Smooth muscle cell (in vitro differentiated cells): ENCODE results near the gene SLC18A2. TPM values are rescaled to one million over a fixed set of nuclear protein-coding genes. Genes with fewer than 3 reads are reported as not detected.

Experiments
- DNase-seq: peaks from one replicate; lab custom pipeline; 2025; ENCODE audit not compliant: unreplicated experiment; lab: John Stamatoyannopoulos, UW
- H2AFZ ChIP-seq: fragments of 200-600 bp; sonication (generic); 2 replicates; pipeline ENCODE4 v1.6.0; 2016; ENCODE audit warnings: antibody characterized with exemption, low read depth, mild to moderate bottlenecking
- H3F3A ChIP-seq: fragments of 200-600 bp; sonication (generic); 2 replicates; pipeline ENCODE4 v1.6.0; 2017; ENCODE audit warnings: antibody characterized with exemption, low read depth
- H3K27ac ChIP-seq: fragments of 200-600 bp; sonication (generic); 2 replicates; pipeline ENCODE4 v1.5.1; 2016; ENCODE audit warnings: low read depth, mild to moderate bottlenecking
- H3K27me3 ChIP-seq: fragments of 200-600 bp; sonication (generic); 2 replicates; pipeline ENCODE4 v1.6.1; 2016; ENCODE audit warnings: low read depth, mild to moderate bottlenecking
- H3K36me3 ChIP-seq: fragments of 200-600 bp; sonication (generic); 2 replicates; pipeline ENCODE4 v1.5.1; 2016; ENCODE audit warnings: low read depth
- H3K4me1 ChIP-seq: fragments of 200-600 bp; sonication (generic); 2 replicates; pipeline ENCODE4 v1.5.1; 2016; ENCODE audit warnings: low read depth
- H3K4me2 ChIP-seq: fragments of 200-600 bp; sonication (generic); 2 replicates; pipeline ENCODE4 v1.6.0; 2016; ENCODE audit warnings: mild to moderate bottlenecking
- H3K4me3 ChIP-seq: fragments of 200-600 bp; sonication (generic); 2 replicates; pipeline ENCODE4 v1.5.1; 2016; ENCODE audit warnings: mild to moderate bottlenecking
- H3K79me2 ChIP-seq: fragments of 200-600 bp; sonication (generic); 2 replicates; pipeline ENCODE4 v1.6.0; 2016; ENCODE audit warnings: low read depth, mild to moderate bottlenecking
- H3K9ac ChIP-seq: fragments of 200-600 bp; sonication (generic); 2 replicates; pipeline ENCODE4 v1.6.0; 2016; ENCODE audit warnings: low read depth
- H3K9me3 ChIP-seq: fragments of 200-600 bp; sonication (generic); replicated peaks from 2 replicates; pipeline ENCODE4 v1.5.1; 2016; ENCODE audit warnings: low read depth
- H4K20me1 ChIP-seq: fragments of 200-600 bp; sonication (generic); 2 replicates; pipeline ENCODE4 v1.6.0; 2016; ENCODE audit warnings: low read depth
- WGBS: methylation state at CpG from one replicate; pipeline ENCODE4 v1.1.7; 2016; ENCODE audit warnings: low lambda C conversion rate; 5-methylcytosine and 5-hydroxymethylcytosine counted together
- polyA plus RNA-seq: library from polyadenylated mRNA; unstranded; fragments of >200 nt; fragmentation: Nextera tagmentation; extraction: Ambion mirVana; gene quantifications from 2 replicates; pipeline ENCODE4 v1.2.1, GENCODE V29; 2016
- total RNA-seq: library from RNA; depleted of rRNA; stranded (reverse); fragments of >200 nt; gene quantifications from 2 replicates; pipeline ENCODE4 v1.2.3, GENCODE V29; 2014
- TF ChIP-seq, protein P1 (sequence below): fragments of 200-600 bp; sonication (generic); IDR thresholded peaks from 2 replicates; pipeline ENCODE4 v1.5.1; 2017; ENCODE audit warnings: borderline replicate concordance, mild to moderate bottlenecking, antibody characterized with exemption; ENCODE audit not compliant: insufficient read depth, poor library complexity, severe bottlenecking

Gene SLC18A2
- total and polyA plus RNA-seq, 2 experiments from 2014 or later = 0.09 to 0.18 TPM

- Histone ChIP-seq H3K27ac (no peak overlapping the region), H3K4me2 (no peak overlapping the region), H3F3A (no peaks in the 10 kb centered on the region), H2AFZ (no peak overlapping the region), H3K4me1 (no peaks in the 10 kb centered on the region), H3K9me3 (no peaks in the 10 kb centered on the region), H3K9ac (no peak overlapping the region), H3K27me3 (no peaks in the 10 kb centered on the region), H3K36me3 (no peaks in the 10 kb centered on the region), H3K4me3 (no peak overlapping the region), H3K79me2 (peaks cover 6% of the 10 kb centered on the region), H4K20me1 (peaks cover 65% of the 10 kb centered on the region)
- TF ChIP-seq, protein P1, sequence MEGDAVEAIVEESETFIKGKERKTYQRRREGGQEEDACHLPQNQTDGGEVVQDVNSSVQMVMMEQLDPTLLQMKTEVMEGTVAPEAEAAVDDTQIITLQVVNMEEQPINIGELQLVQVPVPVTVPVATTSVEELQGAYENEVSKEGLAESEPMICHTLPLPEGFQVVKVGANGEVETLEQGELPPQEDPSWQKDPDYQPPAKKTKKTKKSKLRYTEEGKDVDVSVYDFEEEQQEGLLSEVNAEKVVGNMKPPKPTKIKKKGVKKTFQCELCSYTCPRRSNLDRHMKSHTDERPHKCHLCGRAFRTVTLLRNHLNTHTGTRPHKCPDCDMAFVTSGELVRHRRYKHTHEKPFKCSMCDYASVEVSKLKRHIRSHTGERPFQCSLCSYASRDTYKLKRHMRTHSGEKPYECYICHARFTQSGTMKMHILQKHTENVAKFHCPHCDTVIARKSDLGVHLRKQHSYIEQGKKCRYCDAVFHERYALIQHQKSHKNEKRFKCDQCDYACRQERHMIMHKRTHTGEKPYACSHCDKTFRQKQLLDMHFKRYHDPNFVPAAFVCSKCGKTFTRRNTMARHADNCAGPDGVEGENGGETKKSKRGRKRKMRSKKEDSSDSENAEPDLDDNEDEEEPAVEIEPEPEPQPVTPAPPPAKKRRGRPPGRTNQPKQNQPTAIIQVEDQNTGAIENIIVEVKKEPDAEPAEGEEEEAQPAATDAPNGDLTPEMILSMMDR = no peak
- 96% methylated on average over 2 of the region's 2 CpGs for WGBS
- no peak for DNase-seq
Measured at GRCh38 chr10:117316701-117317100, 75.8 kb downstream of the SLC18A2 start.

DNA sequence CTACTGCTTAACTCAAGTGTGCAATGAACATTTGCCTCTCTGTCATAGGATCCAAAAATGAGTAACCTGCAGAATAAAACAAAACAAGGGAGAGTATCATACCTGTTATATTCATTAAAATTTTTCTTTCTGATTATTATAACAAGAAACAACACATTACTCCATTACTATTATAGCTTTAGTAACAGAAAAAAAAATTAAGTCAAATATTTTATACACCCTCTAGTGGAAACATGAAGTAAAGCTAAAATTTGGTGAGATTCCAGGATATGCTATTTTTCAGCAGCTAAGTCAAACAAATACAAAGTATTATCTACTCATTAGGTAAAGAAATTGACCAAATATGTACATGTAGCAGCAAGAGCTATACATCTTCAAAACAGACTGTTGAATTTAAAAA is 78.0 kb downstream of the SLC18A2 start:
- Histone ChIP-seq H3K4me1 (no peaks in the 10 kb centered on the region), H2AFZ (no peak overlapping the region), H3K27me3 (no peaks in the 10 kb centered on the region), H3K27ac (no peak overlapping the region), H3K79me2 (peaks cover 11% of the 10 kb centered on the region), H3K9ac (no peak overlapping the region), H3K4me2 (no peak overlapping the region), H3K4me3 (no peak overlapping the region), H3K9me3 (no peaks in the 10 kb centered on the region), H4K20me1 (peaks cover 80% of the 10 kb centered on the region), H3F3A (no peaks in the 10 kb centered on the region), H3K36me3 (no peaks in the 10 kb centered on the region)
- TF ChIP-seq, protein P1 = peak; percentile 41
- DNase-seq = no peak

DNA sequence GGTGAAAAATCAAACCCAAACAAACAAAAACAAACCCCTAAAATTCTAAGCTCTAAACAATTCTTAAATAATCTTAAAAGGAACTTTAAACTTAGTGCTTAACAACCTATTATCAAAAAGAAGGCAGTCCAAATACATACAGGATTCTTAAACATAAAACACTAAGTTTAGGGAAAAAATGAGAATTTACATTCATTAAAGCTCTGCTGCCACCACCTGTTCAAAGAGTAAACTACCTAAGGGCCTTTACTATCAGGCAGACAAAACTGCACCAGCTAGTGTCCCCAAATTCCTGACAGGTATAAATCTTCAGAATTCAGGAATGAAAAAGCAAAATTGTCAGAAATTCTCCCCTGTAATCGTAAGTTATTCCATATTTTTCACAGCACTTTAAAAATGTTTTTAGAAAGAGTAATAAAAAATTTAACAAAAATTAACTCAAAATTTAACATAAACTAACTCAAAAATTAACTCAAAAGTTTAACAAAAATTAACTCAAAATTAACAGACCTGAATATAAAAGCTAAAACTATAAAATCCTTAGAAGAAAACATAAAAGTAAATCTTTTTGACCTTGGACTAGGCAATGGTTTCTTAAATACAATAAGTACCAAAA is 79.2 kb downstream of the SLC18A2 start:
- Histone ChIP-seq H3K4me1 (no peaks in the 10 kb centered on the region), H4K20me1 (peaks cover 90% of the 10 kb centered on the region), H3K4me2 (no peak overlapping the region), H3K27ac (no peak overlapping the region), H3K4me3 (no peak overlapping the region), H3K27me3 (no peaks in the 10 kb centered on the region), H3K9ac (no peak overlapping the region), H3F3A (no peaks in the 10 kb centered on the region), H2AFZ (no peak overlapping the region), H3K36me3 (no peaks in the 10 kb centered on the region), H3K79me2 (peaks cover 11% of the 10 kb centered on the region), H3K9me3 (no peaks in the 10 kb centered on the region)
- WGBS = 44% methylated on average over 1 of the region's 1 CpG
- DNase-seq = no peak
- TF ChIP-seq, protein P1 = peak; percentile 45

DNA sequence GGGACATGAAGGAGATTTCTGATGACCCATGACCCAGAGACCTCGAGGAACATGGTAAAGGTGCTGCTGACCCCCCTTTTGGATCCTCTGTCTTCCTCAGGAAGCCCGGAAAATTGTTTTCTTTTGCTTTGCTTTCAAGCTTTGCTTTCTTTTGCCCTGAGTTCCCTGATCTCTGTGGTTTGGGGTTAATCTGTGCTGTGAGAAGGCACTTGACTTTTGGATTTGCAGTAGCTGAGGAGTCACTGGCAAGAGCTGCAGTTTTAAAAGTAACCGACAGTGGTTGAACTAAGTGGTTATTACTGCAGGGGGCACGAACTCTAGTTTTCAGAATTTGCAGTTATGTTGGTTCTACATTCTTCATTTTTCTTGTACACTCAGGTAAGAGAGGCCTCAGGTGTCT is 81.3 kb downstream of the SLC18A2 start:
- 80% methylated on average over 4 of the region's 4 CpGs for WGBS
- Histone ChIP-seq H3K4me3 (no peak overlapping the region), H3K4me1 (peaks cover 3% of the 10 kb centered on the region), H3K4me2 (no peak overlapping the region), H3K79me2 (peaks cover 11% of the 10 kb centered on the region), H3K9ac (no peak overlapping the region), H3K36me3 (no peaks in the 10 kb centered on the region), H3K9me3 (no peaks in the 10 kb centered on the region), H3F3A (no peaks in the 10 kb centered on the region), H2AFZ (no peak overlapping the region), H3K27me3 (no peaks in the 10 kb centered on the region), H3K27ac (no peak overlapping the region), H4K20me1 (peaks cover 99% of the 10 kb centered on the region)
- DNase-seq = no peak
- TF ChIP-seq, protein P1 = no peak
